Stimulated activated CD8-positive, alpha-beta memory T cell treated with anti-CD3 and anti-CD28 coated beads, Interleukin-15, amount 100 ng/mL, for 4 hours (primary cell): ENCODE measurements around the gene HOXB5.
A peak's percentile ranks its signal among the peaks of the same experiment; 100 is the strongest.

ENCODE experiments used
- DNase-seq, 2 donors: peaks; one replicate each; pipeline ENCODE4 v3.0.0-alpha.2; 2020; ENCODE audit warnings: low read depth in 2 of 2

HOXB5 gene

GRCh38 chr17:48629411-48629759 is 35.8 kb upstream of the HOXB5 start:
- no peak for DNase-seq

GRCh38 chr17:48628649-48629410 is 35.3 kb upstream of the HOXB5 start:
- no peak for DNase-seq

GRCh38 chr17:48627623-48628521 is 34.3 kb upstream of the HOXB5 start:
- no peak for DNase-seq

- DNase-seq = no peak
Measured at GRCh38 chr17:48627118-48627597, 33.6 kb upstream of the HOXB5 start.

GRCh38 chr17:48626245-48627117 is 32.9 kb upstream of the HOXB5 start, which contains the start of gene HOXB9:
HOXB9 (minus strand) TSS chr17:48626358; CDS start chr17:48626269, 89 bp downstream.
- peak; percentile 52 to 53 for DNase-seq

- DNase-seq = no peak
Measured at GRCh38 chr17:48625495-48626244, 32.1 kb upstream of the HOXB5 start.

- DNase-seq = no peak
Measured at GRCh38 chr17:48624544-48625494, 31.2 kb upstream of the HOXB5 start.

GRCh38 chr17:48624118-48624517 is 30.5 kb upstream of the HOXB5 start:
- no peak for DNase-seq

GRCh38 chr17:48623583-48623982 is 30.0 kb upstream of the HOXB5 start:
- no peak for DNase-seq

- DNase-seq = no peak
Measured at GRCh38 chr17:48622857-48623256, 29.3 kb upstream of the HOXB5 start.

GRCh38 chr17:48621410-48622392 is 28.1 kb upstream of the HOXB5 start:
- no peak for DNase-seq

- DNase-seq = no peak
Measured at GRCh38 chr17:48620461-48621139, 27.0 kb upstream of the HOXB5 start.

- no peak for DNase-seq
Measured at GRCh38 chr17:48619826-48620449, 26.4 kb upstream of the HOXB5 start.

- DNase-seq = peak; percentile 53 to 60
Measured at GRCh38 chr17:48618256-48618896, 24.8 kb upstream of the HOXB5 start.

- no peak for DNase-seq
Measured at GRCh38 chr17:48617471-48618255, 24.1 kb upstream of the HOXB5 start.
